IMR-90 (cell line): ENCODE results near the gene OR52N2. TPM values are rescaled to one million over a fixed set of nuclear protein-coding genes. Genes with fewer than 3 reads are reported as not detected.

Experiments
- ATAC-seq: fragments of 200-7000 bp; cut with Tn5 transposase; 2 replicates; pipeline ENCODE4 v1.9.1; 2020; ENCODE audit warnings: low read depth, mild to moderate bottlenecking, moderate library complexity
- BruUV-seq: library from RNA; stranded (reverse); fragments of 400-500 nt; replicated peaks from 2 replicates; lab custom pipeline; 2021; lab: Mats Ljungman, UMichigan
- CTCF ChIA-PET: fragments of 300-600 bp; formaldehyde crosslinking; extraction: SDS; loops from one replicate; lab custom pipeline; 2021; ENCODE audit warnings: antibody characterized with exemption; lab: Yijun Ruan, JAX
- POLR2A ChIA-PET: fragments of 300-600 bp; sonication (Branson Sonifier 250); formaldehyde crosslinking; loops from one replicate; lab custom pipeline; 2022; ENCODE audit warnings: antibody characterized with exemption; ENCODE audit not compliant: unreplicated experiment; lab: Charles Lee
- DNase-seq: peaks from one replicate; pipeline ENCODE4 v3.0.0; 2013
- H2AFZ ChIP-seq: replicated peaks from 2 replicates; pipeline ENCODE3; 2013; ENCODE audit warnings: low read length, mild to moderate bottlenecking; ENCODE audit not compliant: poor library complexity
- H2AK5ac ChIP-seq: 2 replicates; pipeline ENCODE4 v1.6.1; 2013; ENCODE audit warnings: low read depth, low read length, inconsistent platforms
- H2AK9ac ChIP-seq: replicated peaks from 2 replicates; pipeline ENCODE3; 2013; ENCODE audit warnings: mild to moderate bottlenecking, low read depth, low read length, moderate library complexity; ENCODE audit not compliant: poor library complexity
- H2BK120ac ChIP-seq: 2 replicates; pipeline ENCODE4 v1.6.1; 2013; ENCODE audit warnings: low read depth, low read length, inconsistent platforms
- H2BK15ac ChIP-seq: 3 replicates; pipeline ENCODE4 v1.6.1; 2013; ENCODE audit warnings: low read depth, low read length, inconsistent platforms
- H2BK20ac ChIP-seq: 2 replicates; pipeline ENCODE4 v1.6.1; 2013; ENCODE audit warnings: low read depth, mild to moderate bottlenecking, inconsistent platforms, low read length, moderate library complexity
- H2BK5ac ChIP-seq: 2 replicates; pipeline ENCODE4 v1.6.1; 2013; ENCODE audit warnings: mild to moderate bottlenecking, low read depth, low read length, inconsistent platforms; ENCODE audit not compliant: poor library complexity, severe bottlenecking
- H3K14ac ChIP-seq: replicated peaks from 2 replicates; pipeline ENCODE4 v1.6.1; 2013; ENCODE audit warnings: low read depth, low read length, inconsistent platforms
- H3K18ac ChIP-seq: 2 replicates; pipeline ENCODE4 v1.6.1; 2013; ENCODE audit warnings: low read depth, low read length, control low read depth
- H3K23ac ChIP-seq: 2 replicates; pipeline ENCODE4 v1.6.1; 2013; ENCODE audit warnings: low read depth, low read length, inconsistent platforms
- H3K27ac ChIP-seq: 2 replicates; pipeline ENCODE4 v1.5.1; 2013; ENCODE audit warnings: mild to moderate bottlenecking, control low read depth, low read length; ENCODE audit not compliant: insufficient read depth
- H3K27me3 ChIP-seq: 2 replicates; pipeline ENCODE4 v1.6.1; 2013; ENCODE audit warnings: low read length; ENCODE audit not compliant: control insufficient read depth, insufficient read depth
- H3K36me3 ChIP-seq: 2 replicates; pipeline ENCODE4 v1.6.1; 2013; ENCODE audit warnings: low read length, mixed read lengths; ENCODE audit not compliant: control insufficient read depth, insufficient read depth
- H3K4ac ChIP-seq: 2 replicates; pipeline ENCODE4 v1.6.1; 2013; ENCODE audit warnings: low read depth, low read length, inconsistent platforms
- H3K4me1 ChIP-seq: 2 replicates; pipeline ENCODE4 v1.6.1; 2013; ENCODE audit warnings: low read length, mixed read lengths; ENCODE audit not compliant: control insufficient read depth, insufficient read depth
- H3K4me2 ChIP-seq: 2 replicates; pipeline ENCODE4 v1.6.1; 2013; ENCODE audit warnings: low read depth, mild to moderate bottlenecking, control low read depth, low read length, moderate library complexity
- H3K4me3 ChIP-seq: 2 replicates; pipeline ENCODE4 v1.5.1; 2013; ENCODE audit warnings: low read depth, mild to moderate bottlenecking, control low read depth, low read length, moderate library complexity; ENCODE audit not compliant: insufficient read depth
- H3K56ac ChIP-seq: 2 replicates; pipeline ENCODE4 v1.6.1; 2013; ENCODE audit warnings: low read length, inconsistent platforms; ENCODE audit not compliant: insufficient read depth; ENCODE audit errors: extremely low read depth
- H3K79me1 ChIP-seq, 2 experiments: 2 replicates each; pipeline ENCODE4 v1.6.1; 2013; ENCODE audit warnings: low read length in 2 of 2, inconsistent platforms in 1 of 2, low read depth in 1 of 2
- H3K9ac ChIP-seq: 2 replicates; pipeline ENCODE4 v1.6.1; 2013; ENCODE audit warnings: low read depth, low read length, control low read depth
- H3K9me1 ChIP-seq: 2 replicates; pipeline ENCODE4 v1.6.1; 2013; ENCODE audit warnings: low read length, inconsistent platforms; ENCODE audit not compliant: insufficient read depth
- H3K9me3 ChIP-seq: 2 replicates; pipeline ENCODE4 v1.6.1; 2013; ENCODE audit warnings: low read length; ENCODE audit not compliant: control insufficient read depth, insufficient read depth
- H4K20me1 ChIP-seq: 2 replicates; pipeline ENCODE4 v1.6.1; 2013; ENCODE audit warnings: low read length, inconsistent platforms; ENCODE audit not compliant: insufficient read depth
- H4K5ac ChIP-seq: 2 replicates; pipeline ENCODE4 v1.6.1; 2013; ENCODE audit warnings: mild to moderate bottlenecking, low read depth, low read length, control low read depth
- H4K8ac ChIP-seq, 2 experiments: 2 replicates each; pipeline ENCODE4 v1.6.1; 2013; ENCODE audit warnings: low read depth in 2 of 2, low read length in 2 of 2, control low read depth in 1 of 2, inconsistent platforms in 1 of 2
- H4K91ac ChIP-seq: 2 replicates; pipeline ENCODE4 v1.6.1; 2013; ENCODE audit warnings: low read depth, low read length, inconsistent platforms; ENCODE audit not compliant: insufficient read depth
- CEBPB ChIP-seq: IDR thresholded peaks from 2 replicates; pipeline ENCODE4 v1.6.1; 2012; ENCODE audit warnings: low read depth, low read length, improper control_type of control experiment
- CHD1 ChIP-seq: IDR thresholded peaks from 2 replicates; pipeline ENCODE4 v1.6.1; 2012; ENCODE audit warnings: low read depth, low read length, improper control_type of control experiment
- RAD21 ChIP-seq: IDR thresholded peaks from 2 replicates; pipeline ENCODE4 v1.6.1; 2012; ENCODE audit warnings: low read length, improper control_type of control experiment
- RCOR1 ChIP-seq: IDR thresholded peaks from 2 replicates; pipeline ENCODE4 v1.6.1; 2012; ENCODE audit warnings: mild to moderate bottlenecking, low read length, improper control_type of control experiment; ENCODE audit not compliant: insufficient replicate concordance
- USF2 ChIP-seq: fragments of 150-350 bp; IDR thresholded peaks from 2 replicates; pipeline ENCODE4 v1.6.1; 2017; ENCODE audit warnings: mild to moderate bottlenecking, antibody characterized with exemption, low read length, low read depth
- WGBS, 2 experiments: methylation state at CpG; one replicate each; pipeline versions ENCODE4 v1.1.5 to v1.1.7; 2013; ENCODE audit warnings: missing lambda C conversion rate in 2 of 2; ENCODE audit not compliant: insufficient read length in 1 of 2; ENCODE audit errors: extremely low coverage in 2 of 2; 5-methylcytosine and 5-hydroxymethylcytosine counted together
- dilution Hi-C: fragments of 300-500 bp; cut with HindIII; formaldehyde crosslinking; loops from one replicate; pipeline ENCODE4 v1.14.3; 2018; ENCODE audit warnings: low sequenced_read_pairs; ENCODE audit not compliant: unreplicated experiment
- in situ Hi-C: fragments of 300-500 bp; cut with MboI; formaldehyde crosslinking; loops from 3 replicates; pipeline ENCODE4 v1.14.3; 2019; ENCODE audit warnings: low sequenced_read_pairs, inconsistent platforms, mixed read lengths
- intact Hi-C: fragments of 100-400 bp; cut with micrococcal nuclease; formaldehyde crosslinking; loops from 2 replicates; pipeline ENCODE4 v1.10.0; 2022
- polyA plus RNA-seq, 3 experiments: library from polyadenylated mRNA; depleted of rRNA; stranded (reverse); fragments of >200 nt; gene quantifications; 2 replicates each; pipeline ENCODE4 v1.2.3, GENCODE V29; 2012; ENCODE audit warnings: low replicate concordance in 1 of 3
- total RNA-seq: library from RNA; depleted of rRNA; stranded (reverse); fragments of >200 nt; gene quantifications from 2 replicates; pipeline ENCODE4 v1.2.3, GENCODE V29; 2012

The OR52N2 gene
- total and polyA plus RNA-seq, 2 of the 4 experiments (the other 2 are of a cell fraction), result not detected

GRCh38 chr11:5851002-5851401 is 42.3 kb downstream of the OR52N2 start:
- H4K5ac ChIP-seq, result no peak overlapping the region
- no peak overlapping the region for H3K27ac ChIP-seq
- H3K18ac ChIP-seq, result no peak overlapping the region
- no peak overlapping the region for H2AK9ac ChIP-seq
- no peak overlapping the region for H3K4me3 ChIP-seq
- in situ Hi-C loops (no loop called here), intact Hi-C loops (no loop called here), dilution Hi-C loops (no loop called here)
- BruUV-seq, result no TSS peak
- no peak overlapping the region for H2BK15ac ChIP-seq
- H2BK20ac ChIP-seq, result no peak overlapping the region
- no peak overlapping the region for H2BK120ac ChIP-seq
- H3K14ac ChIP-seq, result no peak overlapping the region
- CTCF ChIA-PET, result no interaction called here
- H2AK5ac ChIP-seq, result no peak overlapping the region
- H3K36me3 ChIP-seq, result no peaks in the 10 kb centered on the region
- no peak for ATAC-seq
- no peaks in the 10 kb centered on the region for H3K27me3 ChIP-seq
- H3K79me1 ChIP-seq, result no peaks in the 10 kb centered on the region
- TF ChIP-seq CHD1, result no peak
- no peak for TF ChIP-seq USF2
- TF ChIP-seq RCOR1, result no peak
- peak; percentile 57; the same call in 1 of the 2 replicates for TF ChIP-seq CEBPB
- TF ChIP-seq RAD21, result no peak
- DNase-seq, result no peak
- H3K4me1 ChIP-seq, result no peaks in the 10 kb centered on the region
- H3K9me1 ChIP-seq, result no peaks in the 10 kb centered on the region
- no peak overlapping the region for H3K56ac ChIP-seq
- WGBS, 2 experiments, result no CpG with 5 or more reads among the region's 1 CpG
- H4K91ac ChIP-seq, result no peak overlapping the region
- H3K4ac ChIP-seq, result no peak overlapping the region
- no peaks in the 10 kb centered on the region; the same call in 1 of the 2 replicates for H3K9me3 ChIP-seq
- H2BK5ac ChIP-seq, result no peak overlapping the region
- POLR2A ChIA-PET, result no interaction called here
- H3K23ac ChIP-seq, result no peak overlapping the region
- no peak overlapping the region for H3K9ac ChIP-seq
- no peak overlapping the region for H4K8ac ChIP-seq
- no peaks in the 10 kb centered on the region for H4K20me1 ChIP-seq
- H3K4me2 ChIP-seq, result no peak overlapping the region
- H2AFZ ChIP-seq, result no peak overlapping the region
